ENCODE results near the gene CCDC69.
A peak's percentile ranks its signal among the peaks of the same experiment; 100 is the strongest.

CCDC69 gene

GRCh38 chr5:151154931-151155774, 68.7 kb downstream of the CCDC69 start:
- peak overlapping the region; percentile 68 for H3K4me3 ChIP-seq (replicated peaks; ENCODE audit: low read depth, low read length)
- TF ChIP-seq, protein P1, sequence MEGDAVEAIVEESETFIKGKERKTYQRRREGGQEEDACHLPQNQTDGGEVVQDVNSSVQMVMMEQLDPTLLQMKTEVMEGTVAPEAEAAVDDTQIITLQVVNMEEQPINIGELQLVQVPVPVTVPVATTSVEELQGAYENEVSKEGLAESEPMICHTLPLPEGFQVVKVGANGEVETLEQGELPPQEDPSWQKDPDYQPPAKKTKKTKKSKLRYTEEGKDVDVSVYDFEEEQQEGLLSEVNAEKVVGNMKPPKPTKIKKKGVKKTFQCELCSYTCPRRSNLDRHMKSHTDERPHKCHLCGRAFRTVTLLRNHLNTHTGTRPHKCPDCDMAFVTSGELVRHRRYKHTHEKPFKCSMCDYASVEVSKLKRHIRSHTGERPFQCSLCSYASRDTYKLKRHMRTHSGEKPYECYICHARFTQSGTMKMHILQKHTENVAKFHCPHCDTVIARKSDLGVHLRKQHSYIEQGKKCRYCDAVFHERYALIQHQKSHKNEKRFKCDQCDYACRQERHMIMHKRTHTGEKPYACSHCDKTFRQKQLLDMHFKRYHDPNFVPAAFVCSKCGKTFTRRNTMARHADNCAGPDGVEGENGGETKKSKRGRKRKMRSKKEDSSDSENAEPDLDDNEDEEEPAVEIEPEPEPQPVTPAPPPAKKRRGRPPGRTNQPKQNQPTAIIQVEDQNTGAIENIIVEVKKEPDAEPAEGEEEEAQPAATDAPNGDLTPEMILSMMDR (IDR thresholded peaks at IDR 0.05; ENCODE audit: low read depth, low read length, missing control alignments) = no peak
- no peak for DNase-seq (ENCODE audit: extremely low read depth, low read depth)

GRCh38 chr5:151153766-151154272, 70.1 kb downstream of the CCDC69 start:
- no peak for DNase-seq (ENCODE audit: extremely low read depth, low read depth)
- TF ChIP-seq, protein P1 (IDR thresholded peaks at IDR 0.05; ENCODE audit: low read depth, low read length, missing control alignments) = no peak
- H3K4me3 ChIP-seq (replicated peaks; ENCODE audit: low read depth, low read length) = no peak overlapping the region

GRCh38 chr5:151153300-151153699, 70.6 kb downstream of the CCDC69 start:
- DNase-seq (ENCODE audit: extremely low read depth, low read depth) = no peak
- TF ChIP-seq, protein P1 (IDR thresholded peaks at IDR 0.05; ENCODE audit: low read depth, low read length, missing control alignments) = no peak
- no peak overlapping the region for H3K4me3 ChIP-seq (replicated peaks; ENCODE audit: low read depth, low read length)

DNA sequence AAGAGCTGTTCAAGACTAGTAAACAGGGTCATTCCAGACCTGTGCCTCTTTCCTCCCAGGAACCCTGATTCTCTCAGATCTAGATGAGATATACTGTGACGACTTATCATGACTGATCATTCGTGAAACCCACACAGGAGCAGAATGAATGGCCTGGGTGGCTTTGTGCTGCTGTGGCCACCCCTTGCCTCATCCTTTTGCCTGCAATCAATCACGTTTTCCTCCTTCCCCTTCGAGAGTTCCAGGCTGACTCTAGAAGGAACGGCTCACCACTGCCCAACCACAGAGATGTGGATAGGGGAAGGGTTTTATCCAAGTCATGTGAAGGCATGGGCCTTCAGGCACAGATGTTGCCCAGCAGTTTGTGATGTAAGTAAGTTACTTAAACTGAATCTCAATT, 72.1 kb downstream of the CCDC69 start:
- no peak for DNase-seq (ENCODE audit: extremely low read depth, low read depth)
- TF ChIP-seq, protein P1 (IDR thresholded peaks at IDR 0.05; ENCODE audit: low read depth, low read length, missing control alignments) = no peak
- H3K4me3 ChIP-seq (replicated peaks; ENCODE audit: low read depth, low read length) = no peak overlapping the region

- no peak overlapping the region for H3K4me3 ChIP-seq (replicated peaks; ENCODE audit: low read depth, low read length)
- no peak for DNase-seq (ENCODE audit: extremely low read depth, low read depth)
- TF ChIP-seq, protein P1 (IDR thresholded peaks at IDR 0.05; ENCODE audit: low read depth, low read length, missing control alignments) = no peak
These were observed 72.6 kb downstream of the CCDC69 start for GRCh38 chr5:151151263-151151660.

- TF ChIP-seq, protein P1 (IDR thresholded peaks at IDR 0.05; ENCODE audit: low read depth, low read length, missing control alignments) = no peak
- no peak for DNase-seq (ENCODE audit: extremely low read depth, low read depth)
- no peak overlapping the region for H3K4me3 ChIP-seq (replicated peaks; ENCODE audit: low read depth, low read length)
These were observed 73.2 kb downstream of the CCDC69 start for GRCh38 chr5:151150471-151151262.

Data from HFF-Myc (cell line).